Tibial nerve (tissue), 4 donors: Measurements from ENCODE around the gene KNTC1.

Experiments
- EP300 ChIP-seq, 2 donors: sonication (generic); formaldehyde crosslinking; IDR thresholded peaks; one replicate each; pipeline ENCODE4 v1.6.1; 2017; ENCODE audit warnings: antibody characterized with exemption in 2 of 2, mild to moderate bottlenecking in 1 of 2
- POLR2A ChIP-seq, 2 donors: fragments of 450-650 bp; IDR thresholded peaks; one replicate each; pipeline ENCODE4 v1.6.1; 2017; ENCODE audit warnings: antibody characterized with exemption in 2 of 2, mild to moderate bottlenecking in 2 of 2, moderate library complexity in 2 of 2
- TF ChIP-seq, protein P1 (sequence below), 5 experiments: fragments of 200-600 bp in 3 of 5; fragments of 450-650 bp in 2 of 5; sonication (generic) in 3 of 5; IDR thresholded peaks; one replicate each; pipeline ENCODE4 v1.5.1; 2016 to 2019; ENCODE audit warnings: antibody characterized with exemption in 5 of 5, mild to moderate bottlenecking in 3 of 5, moderate library complexity in 2 of 5

DNA sequence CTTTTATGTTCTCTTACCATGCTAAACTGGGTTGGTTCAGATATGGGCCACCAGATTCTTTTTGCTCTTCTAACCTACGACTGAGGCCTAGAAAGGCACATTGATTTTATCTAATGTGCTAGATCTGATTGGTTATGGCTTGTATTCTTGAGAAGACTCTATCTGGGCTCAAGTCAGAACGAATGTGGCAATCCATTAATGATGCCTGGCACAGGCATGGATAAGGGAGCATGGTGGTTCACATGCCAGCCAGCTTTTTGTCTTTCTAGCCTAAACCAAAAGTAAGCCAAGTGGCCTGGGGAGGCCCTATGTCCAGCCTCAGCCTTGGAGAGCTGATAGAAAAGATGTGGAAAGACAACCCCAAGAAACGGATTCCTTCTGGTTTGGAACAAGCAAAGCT lies 82.7 kb downstream of the KNTC1 start:
- TF ChIP-seq, protein P1, sequence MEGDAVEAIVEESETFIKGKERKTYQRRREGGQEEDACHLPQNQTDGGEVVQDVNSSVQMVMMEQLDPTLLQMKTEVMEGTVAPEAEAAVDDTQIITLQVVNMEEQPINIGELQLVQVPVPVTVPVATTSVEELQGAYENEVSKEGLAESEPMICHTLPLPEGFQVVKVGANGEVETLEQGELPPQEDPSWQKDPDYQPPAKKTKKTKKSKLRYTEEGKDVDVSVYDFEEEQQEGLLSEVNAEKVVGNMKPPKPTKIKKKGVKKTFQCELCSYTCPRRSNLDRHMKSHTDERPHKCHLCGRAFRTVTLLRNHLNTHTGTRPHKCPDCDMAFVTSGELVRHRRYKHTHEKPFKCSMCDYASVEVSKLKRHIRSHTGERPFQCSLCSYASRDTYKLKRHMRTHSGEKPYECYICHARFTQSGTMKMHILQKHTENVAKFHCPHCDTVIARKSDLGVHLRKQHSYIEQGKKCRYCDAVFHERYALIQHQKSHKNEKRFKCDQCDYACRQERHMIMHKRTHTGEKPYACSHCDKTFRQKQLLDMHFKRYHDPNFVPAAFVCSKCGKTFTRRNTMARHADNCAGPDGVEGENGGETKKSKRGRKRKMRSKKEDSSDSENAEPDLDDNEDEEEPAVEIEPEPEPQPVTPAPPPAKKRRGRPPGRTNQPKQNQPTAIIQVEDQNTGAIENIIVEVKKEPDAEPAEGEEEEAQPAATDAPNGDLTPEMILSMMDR (IDR thresholded peaks at IDR 0.05): no peak
- TF ChIP-seq POLR2A (IDR thresholded peaks at IDR 0.05): no peak
- TF ChIP-seq EP300 (IDR thresholded peaks at IDR 0.05): no peak
